Measurements from ENCODE around the gene PDS5A. TPM values are rescaled to one million over a fixed set of nuclear protein-coding genes. Genes with fewer than 3 reads are reported as not detected.

PDS5A gene
- total RNA-seq, 2 experiments from 2014 or later, result 101 to 103 TPM

Other genes starting within 250 kb of the PDS5A start
- 10 to 100 TPM; 19.3 to 21.9 TPM for gene N4BP2, start 78.9 kb upstream of the PDS5A start, total RNA-seq
- 10 to 100 TPM; 97.5 to 98.6 TPM for gene RHOH, start 219.1 kb upstream of the PDS5A start, total RNA-seq